Pancreas (tissue), 10 donors: ENCODE data around the gene ELN. TPM values are rescaled to one million over a fixed set of nuclear protein-coding genes. Genes with fewer than 3 reads are reported as not detected.

Experiments
- ATAC-seq, 4 donors: fragments of 200-7000 bp; cut with Tn5 transposase; one replicate each; pipeline versions ENCODE4 v1.8.0 to v1.9.1; 2020; ENCODE audit warnings: mild to moderate bottlenecking in 4 of 4, moderate library complexity in 4 of 4
- DNase-seq, 6 donors: peaks; one replicate each; pipeline ENCODE4 v3.0.0-alpha.2; 2020
- FAIRE-seq: peaks from 2 replicates; lab custom pipeline; 2012; peaks lifted over from hg19 to GRCh38; lab: Jason Lieb, UNC
- H3K27ac ChIP-seq, 4 donors: fragments of 200-600 bp; sonication (generic); 1 replicate in 3 of 4; 2 replicates in 1 of 4; pipeline versions ENCODE4 v1.5.0 to v1.8.0; 2020
- H3K27me3 ChIP-seq, 4 donors: fragments of 200-600 bp; one replicate each; pipeline ENCODE4 v1.8.0; 2021
- H3K36me3 ChIP-seq, 3 donors: fragments of 200-600 bp; sonication (generic) in 1 of 3; one replicate each; pipeline versions ENCODE4 v1.5.0 to v1.8.0; 2020 to 2021
- H3K4me1 ChIP-seq, 3 donors: fragments of 200-600 bp; one replicate each; pipeline ENCODE4 v1.8.0; 2021
- H3K4me3 ChIP-seq, 4 donors: fragments of 200-600 bp; sonication (generic) in 2 of 4; one replicate each; pipeline versions ENCODE4 v1.5.0 to v1.8.0; 2020 to 2021
- H3K9me3 ChIP-seq, 4 donors: fragments of 200-600 bp; one replicate each; pipeline ENCODE4 v1.8.0; 2021
- CTCF ChIP-seq, 4 donors: fragments of 200-600 bp; sonication (generic) in 3 of 4; IDR thresholded peaks; one replicate each; pipeline versions ENCODE4 v1.5.0 to v1.8.0; 2021; ENCODE audit warnings: antibody characterized with exemption in 4 of 4
- WGBS, 2 donors: extraction: QIAGEN DNeasy Blood & Tissue Kit; methylation state at CpG; one replicate each; pipeline ENCODE4 v1.1.7; 2013; 5-methylcytosine and 5-hydroxymethylcytosine counted together
- intact Hi-C, 3 donors: fragments of 100-400 bp; cut with DNase I; formaldehyde crosslinking; loops; one replicate each; pipeline versions ENCODE4 v1.11.1 to v1.14.2; 2022
- polyA plus RNA-seq, 2 donors: library from polyadenylated mRNA; stranded (reverse); fragments of 200-250 nt; gene quantifications; one replicate each; pipeline ENCODE4 v1.2.3, GENCODE V29; 2013
- total RNA-seq, 6 donors: library from RNA; stranded (reverse); fragmentation: NEBNext Ultra II Directional in 4 of 6; extraction: Animal tissue kit (Norgen Biotek cat#: 25700) in 4 of 6; gene quantifications; one replicate each; pipeline versions ENCODE4 v1.2.1 to v1.2.4, GENCODE V29; 2021 to 2023
- donor health status: healthy with polysubstance abuse.
- donor health status: DM: no; HTN: no; CAD: no; lungs with moderate emphysema.
- donor health status: DM: no; HTN: no; CAD: no.
- donor health status: control.
- donor health status: control.
- donor health status: Bipolar disorder and iron deficiency.
- donor health status: DM: yes; HTN: yes; CAD: no.
- donor health status: DM: no; HTN: no; CAD: no.
- donor health status: DM: no; HTN: no; CAD: no.
- donor health status: DM: yes; HTN: yes; CAD: no.

ELN gene
- total and polyA plus RNA-seq, 8 donors = 36.8 to 118 (median 70.7) TPM

GRCh38 chr7:74026406-74026902, 1.5 kb upstream of the ELN start:
- FAIRE-seq = no peak
- intact Hi-C loops = loop anchor here in 2 of 3 donors (5.0 to 10.0 kb wide), 2 partner anchors 152 to 159 kb away; no protein-coding TSS in a partner anchor
- DNase-seq = no peak
- no peak for TF ChIP-seq CTCF (IDR thresholded peaks at IDR 0.05)
- Histone ChIP-seq H3K9me3 (no peaks in the 10 kb centered on the region), H3K27me3 (no peaks in the 10 kb centered on the region), H3K4me1 (peaks cover 5 to 20% (median 17%) of the 10 kb centered on the region in 3 donors), H3K4me3 (no peak overlapping the region), H3K27ac (peak overlapping the region in 3 of 4 donors; percentile 39 to 83 (median 78)), H3K36me3 (no peaks in the 10 kb centered on the region)
- WGBS, 2 donors = 21 to 25% methylated on average over 6 of the region's 6 CpGs
- ATAC-seq = peak in 2 of 4 donors; percentile 1

- no peaks in the 10 kb centered on the region for H3K36me3 ChIP-seq
- ATAC-seq (peak; percentile 57 to 75 (median 70)), FAIRE-seq (no peak), DNase-seq (peak; percentile 68 to 91 (median 84))
- TF ChIP-seq CTCF (IDR thresholded peaks at IDR 0.05) = peak; percentile 90 to 94 (median 91)
- 18 to 19% methylated on average over 18 of the region's 18 CpGs for WGBS, 2 donors
- intact Hi-C loops = loop anchor here in 2 of 3 donors (5.0 to 10.0 kb wide), 2 partner anchors 152 to 160 kb away; no protein-coding TSS in a partner anchor
- H3K9me3 ChIP-seq = no peaks in the 10 kb centered on the region
- no peaks in the 10 kb centered on the region for H3K27me3 ChIP-seq
- H3K4me3 ChIP-seq = peak overlapping the region in 2 of 4 donors; percentile 63 to 65
- peak overlapping the region; percentile 70 to 83 (median 74) for H3K27ac ChIP-seq
- peaks cover 9 to 24% (median 24%) of the 10 kb centered on the region in 3 donors for H3K4me1 ChIP-seq
These were observed 880 bp upstream of the ELN start for GRCh38 chr7:74026903-74027682.

GRCh38 chr7:74028321-74028838, 407 bp downstream of the ELN start:
- ATAC-seq (peak; percentile 7 to 20 (median 12)), DNase-seq (peak in 3 of 6 donors; percentile 37 to 79 (median 37)), FAIRE-seq (no peak)
- peak overlapping the region; percentile 42 to 65 (median 59) for H3K4me3 ChIP-seq
- H3K9me3 ChIP-seq = no peaks in the 10 kb centered on the region
- H3K27me3 ChIP-seq = no peaks in the 10 kb centered on the region
- H3K4me1 ChIP-seq = peaks cover 19 to 37% (median 37%) of the 10 kb centered on the region in 3 donors
- no peaks in the 10 kb centered on the region for H3K36me3 ChIP-seq
- intact Hi-C loops = loop anchor here in 2 of 3 donors (5.0 to 10.0 kb wide), 2 partner anchors 154 to 161 kb away; no protein-coding TSS in a partner anchor
- TF ChIP-seq CTCF (IDR thresholded peaks at IDR 0.05) = no peak
- WGBS, 2 donors = 11 to 22% methylated on average over 13 of the region's 13 CpGs
- H3K27ac ChIP-seq = peak overlapping the region; percentile 70 to 83 (median 74)

GRCh38 chr7:74029089-74029785, 1.3 kb downstream of the ELN start:
- Histone ChIP-seq H3K4me1 (peaks cover 25 to 45% (median 43%) of the 10 kb centered on the region in 3 donors), H3K36me3 (no peaks in the 10 kb centered on the region), H3K9me3 (no peaks in the 10 kb centered on the region), H3K27me3 (no peaks in the 10 kb centered on the region), H3K4me3 (peak overlapping the region; percentile 42 to 65 (median 59)), H3K27ac (peak overlapping the region; percentile 45 to 83 (median 59))
- no peak for TF ChIP-seq CTCF (IDR thresholded peaks at IDR 0.05)
- DNase-seq (peak in 4 of 6 donors; percentile 43 to 66 (median 52)), FAIRE-seq (no peak), ATAC-seq (no peak)
- intact Hi-C loops = loop anchor here in 2 of 3 donors (5.0 to 10.0 kb wide), 2 partner anchors 154 to 162 kb away; no protein-coding TSS in a partner anchor
- 24 to 25% methylated on average over 18 of the region's 18 CpGs for WGBS, 2 donors
